WTC11 (cell line): ENCODE measurements around the gene ZNF827. TPM values are rescaled to one million over a fixed set of nuclear protein-coding genes. Genes with fewer than 3 reads are reported as not detected.

Source experiments
- ATAC-seq: fragments of 200-7000 bp; cut with Tn5 transposase; 2 replicates; pipeline ENCODE4 v1.10.0; 2021; ENCODE audit warnings: mild to moderate bottlenecking, moderate library complexity
- CTCF ChIA-PET: fragments of 300-600 bp; sonication (Branson Sonifier 250); formaldehyde crosslinking; loops from one replicate; lab custom pipeline; 2021; ENCODE audit warnings: antibody characterized with exemption; lab: Charles Lee
- POLR2A ChIA-PET: fragments of 350-600 bp; sonication (Branson Sonifier 250); formaldehyde crosslinking; loops from one replicate; lab custom pipeline; 2021; ENCODE audit warnings: antibody characterized with exemption; lab: Charles Lee
- DNase-seq: peaks from one replicate; pipeline ENCODE4 v3.0.0; 2021; ENCODE audit warnings: low spot score
- H3K27ac Mint-ChIP-seq: 2 replicates; pipeline ENCODE4 v1.8.0; 2021; ENCODE audit warnings: mixed read lengths
- H3K27me3 Mint-ChIP-seq: 2 replicates; pipeline ENCODE4 v1.8.0; 2021; ENCODE audit warnings: low read depth, mild to moderate bottlenecking, moderate library complexity, mixed read lengths
- H3K36me3 Mint-ChIP-seq: 2 replicates; pipeline ENCODE4 v1.8.0; 2021; ENCODE audit warnings: mixed read lengths
- H3K4me1 Mint-ChIP-seq: 2 replicates; pipeline ENCODE4 v1.8.0; 2022; ENCODE audit warnings: mixed read lengths
- H3K4me3 Mint-ChIP-seq: 2 replicates; pipeline ENCODE4 v1.8.0; 2021; ENCODE audit warnings: mild to moderate bottlenecking, moderate library complexity, mixed read lengths
- H3K9me3 Mint-ChIP-seq: 2 replicates; pipeline ENCODE4 v1.8.0; 2021; ENCODE audit warnings: mixed read lengths
- CBFB ChIP-seq: sonication (generic); formaldehyde crosslinking; IDR thresholded peaks from 2 replicates; pipeline ENCODE4 v1.8.1; 2022; ENCODE audit warnings: mild to moderate bottlenecking, low read depth, missing genetic modification reagents
- ERG ChIP-seq: fragments of 250-450 bp; sonication (Bioruptor Pico); IDR thresholded peaks from 2 replicates; pipeline ENCODE4 v1.8.0; 2021; ENCODE audit warnings: mild to moderate bottlenecking
- ETV6 ChIP-seq: sonication (generic); formaldehyde crosslinking; IDR thresholded peaks from 2 replicates; pipeline ENCODE4 v1.8.1; 2022; ENCODE audit warnings: mild to moderate bottlenecking, missing genetic modification reagents
- FOXJ3 ChIP-seq: sonication (generic); formaldehyde crosslinking; IDR thresholded peaks from 2 replicates; pipeline ENCODE4 v1.9.0; 2021; ENCODE audit warnings: missing genetic modification reagents, mild to moderate bottlenecking, borderline replicate concordance
- HMGA2 ChIP-seq: fragments of 250-450 bp; sonication (Bioruptor Pico); IDR thresholded peaks from 2 replicates; pipeline ENCODE4 v1.4.0; 2021; ENCODE audit warnings: mild to moderate bottlenecking, moderate library complexity
- IRF2 ChIP-seq: sonication (generic); formaldehyde crosslinking; IDR thresholded peaks from 2 replicates; pipeline ENCODE4 v1.8.0; 2022; ENCODE audit warnings: low read depth, missing genetic modification reagents, borderline replicate concordance
- JAZF1 ChIP-seq: fragments of 250-450 bp; sonication (Bioruptor Pico); IDR thresholded peaks from 2 replicates; pipeline ENCODE4 v1.9.0; 2021; ENCODE audit warnings: moderate library complexity, mild to moderate bottlenecking, inconsistent platforms
- JUN ChIP-seq: sonication (generic); formaldehyde crosslinking; IDR thresholded peaks from 2 replicates; pipeline ENCODE4 v1.8.0; 2023; ENCODE audit warnings: mild to moderate bottlenecking, missing genetic modification reagents
- MAX ChIP-seq: sonication (generic); formaldehyde crosslinking; IDR thresholded peaks from 2 replicates; pipeline ENCODE4 v1.8.0; 2022; ENCODE audit warnings: mild to moderate bottlenecking, missing genetic modification reagents
- NR1H2 ChIP-seq: sonication (generic); formaldehyde crosslinking; IDR thresholded peaks from 2 replicates; pipeline ENCODE4 v1.9.0; 2021; ENCODE audit warnings: mild to moderate bottlenecking, moderate library complexity, missing genetic modification reagents
- NR3C1 ChIP-seq: sonication (generic); formaldehyde crosslinking; conservative IDR thresholded peaks from 2 replicates; pipeline ENCODE4 v1.8.1; 2023; ENCODE audit warnings: low read depth, mild to moderate bottlenecking, missing genetic modification reagents
- PREB ChIP-seq: sonication (generic); formaldehyde crosslinking; IDR thresholded peaks from 2 replicates; pipeline ENCODE4 v1.8.1; 2022; ENCODE audit warnings: mild to moderate bottlenecking, missing genetic modification reagents, moderate library complexity, borderline replicate concordance
- RELA ChIP-seq: sonication (generic); formaldehyde crosslinking; IDR thresholded peaks from 2 replicates; pipeline ENCODE4 v1.8.1; 2022; ENCODE audit warnings: missing genetic modification reagents, mild to moderate bottlenecking, borderline replicate concordance
- STAT6 ChIP-seq: sonication (generic); formaldehyde crosslinking; conservative IDR thresholded peaks from 2 replicates; pipeline ENCODE4 v1.8.1; 2023; ENCODE audit warnings: mild to moderate bottlenecking, low read depth, missing genetic modification reagents, moderate library complexity
- ZNF138 ChIP-seq: sonication (generic); formaldehyde crosslinking; conservative IDR thresholded peaks from 2 replicates; pipeline ENCODE4 v1.8.1; 2022; ENCODE audit warnings: mild to moderate bottlenecking, moderate library complexity, missing genetic modification reagents
- ZNF396 ChIP-seq: fragments of 250-450 bp; sonication (Bioruptor Pico); IDR thresholded peaks from 2 replicates; pipeline ENCODE4 v1.8.0; 2021; ENCODE audit warnings: mild to moderate bottlenecking, moderate library complexity, borderline replicate concordance
- total RNA-seq: library from RNA; stranded (reverse); gene quantifications from 3 replicates; pipeline ENCODE4 v1.2.3, GENCODE V29; 2021
- TF ChIP-seq, protein P1 (sequence below): sonication (generic); formaldehyde crosslinking; IDR thresholded peaks from 2 replicates; pipeline ENCODE4 v1.8.0; 2023; ENCODE audit warnings: missing genetic modification reagents, mild to moderate bottlenecking, borderline replicate concordance
- TF ChIP-seq, protein P2 (sequence below): fragments of 250-450 bp; sonication (Bioruptor Pico); IDR thresholded peaks from 2 replicates; pipeline ENCODE4 v1.9.0; 2021; ENCODE audit warnings: mild to moderate bottlenecking
- TF ChIP-seq, protein P3 (sequence below): sonication (generic); formaldehyde crosslinking; IDR thresholded peaks from 2 replicates; pipeline ENCODE4 v1.8.0; 2022; ENCODE audit warnings: mild to moderate bottlenecking, missing genetic modification reagents

Gene ZNF827
- total RNA-seq, 1 experiment from 2014 or later, result 25.6 TPM

- Mint-ChIP-seq H3K4me3 (peak overlapping the region; percentile 5; the same call in 1 of the 2 replicates), H3K9me3 (no peaks in the 10 kb centered on the region), H3K27me3 (no peaks in the 10 kb centered on the region), H3K36me3 (peaks cover 15% of the 10 kb centered on the region), H3K4me1 (peaks cover 78% of the 10 kb centered on the region), H3K27ac (peak overlapping the region; percentile 85)
- TF ChIP-seq, protein P1, sequence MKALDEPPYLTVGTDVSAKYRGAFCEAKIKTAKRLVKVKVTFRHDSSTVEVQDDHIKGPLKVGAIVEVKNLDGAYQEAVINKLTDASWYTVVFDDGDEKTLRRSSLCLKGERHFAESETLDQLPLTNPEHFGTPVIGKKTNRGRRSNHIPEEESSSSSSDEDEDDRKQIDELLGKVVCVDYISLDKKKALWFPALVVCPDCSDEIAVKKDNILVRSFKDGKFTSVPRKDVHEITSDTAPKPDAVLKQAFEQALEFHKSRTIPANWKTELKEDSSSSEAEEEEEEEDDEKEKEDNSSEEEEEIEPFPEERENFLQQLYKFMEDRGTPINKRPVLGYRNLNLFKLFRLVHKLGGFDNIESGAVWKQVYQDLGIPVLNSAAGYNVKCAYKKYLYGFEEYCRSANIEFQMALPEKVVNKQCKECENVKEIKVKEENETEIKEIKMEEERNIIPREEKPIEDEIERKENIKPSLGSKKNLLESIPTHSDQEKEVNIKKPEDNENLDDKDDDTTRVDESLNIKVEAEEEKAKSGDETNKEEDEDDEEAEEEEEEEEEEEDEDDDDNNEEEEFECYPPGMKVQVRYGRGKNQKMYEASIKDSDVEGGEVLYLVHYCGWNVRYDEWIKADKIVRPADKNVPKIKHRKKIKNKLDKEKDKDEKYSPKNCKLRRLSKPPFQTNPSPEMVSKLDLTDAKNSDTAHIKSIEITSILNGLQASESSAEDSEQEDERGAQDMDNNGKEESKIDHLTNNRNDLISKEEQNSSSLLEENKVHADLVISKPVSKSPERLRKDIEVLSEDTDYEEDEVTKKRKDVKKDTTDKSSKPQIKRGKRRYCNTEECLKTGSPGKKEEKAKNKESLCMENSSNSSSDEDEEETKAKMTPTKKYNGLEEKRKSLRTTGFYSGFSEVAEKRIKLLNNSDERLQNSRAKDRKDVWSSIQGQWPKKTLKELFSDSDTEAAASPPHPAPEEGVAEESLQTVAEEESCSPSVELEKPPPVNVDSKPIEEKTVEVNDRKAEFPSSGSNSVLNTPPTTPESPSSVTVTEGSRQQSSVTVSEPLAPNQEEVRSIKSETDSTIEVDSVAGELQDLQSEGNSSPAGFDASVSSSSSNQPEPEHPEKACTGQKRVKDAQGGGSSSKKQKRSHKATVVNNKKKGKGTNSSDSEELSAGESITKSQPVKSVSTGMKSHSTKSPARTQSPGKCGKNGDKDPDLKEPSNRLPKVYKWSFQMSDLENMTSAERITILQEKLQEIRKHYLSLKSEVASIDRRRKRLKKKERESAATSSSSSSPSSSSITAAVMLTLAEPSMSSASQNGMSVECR, result no peak
- TF ChIP-seq CBFB (CRISPR knock-in tag), result no peak
- ATAC-seq (peak; percentile 7; the same call in 1 of the 2 replicates), DNase-seq (no peak)
- POLR2A ChIA-PET, result no interaction called here
- CTCF ChIA-PET, result interaction anchor here (2.0 kb wide), 1 partner anchor 20 kb away, joined by 6 read pairs; no protein-coding TSS in a partner anchor
These were observed 31.2 kb downstream of the ZNF827 start for GRCh38 chr4:145907390-145907789.

- peak overlapping the region; percentile 27; the same call in 1 of the 2 replicates for H3K27ac Mint-ChIP-seq
- no peak overlapping the region for H3K4me3 Mint-ChIP-seq
- CTCF ChIA-PET, result no interaction called here
- POLR2A ChIA-PET, result no interaction called here
- H3K36me3 Mint-ChIP-seq, result peaks cover 34% of the 10 kb centered on the region
- ATAC-seq (no peak), DNase-seq (no peak)
- H3K4me1 Mint-ChIP-seq, result peaks cover 72% of the 10 kb centered on the region
- H3K9me3 Mint-ChIP-seq, result no peaks in the 10 kb centered on the region
- TF ChIP-seq ETV6, result no peak
- no peak for TF ChIP-seq FOXJ3 (CRISPR knock-in tag)
- no peak for TF ChIP-seq JAZF1 (CRISPR knock-in tag)
- no peak for TF ChIP-seq NR3C1 (CRISPR knock-in tag)
- no peak for TF ChIP-seq ERG
- no peak for TF ChIP-seq IRF2 (CRISPR knock-in tag)
- H3K27me3 Mint-ChIP-seq, result no peaks in the 10 kb centered on the region
These were observed 34.0 kb downstream of the ZNF827 start for GRCh38 chr4:145904413-145905177.

DNA sequence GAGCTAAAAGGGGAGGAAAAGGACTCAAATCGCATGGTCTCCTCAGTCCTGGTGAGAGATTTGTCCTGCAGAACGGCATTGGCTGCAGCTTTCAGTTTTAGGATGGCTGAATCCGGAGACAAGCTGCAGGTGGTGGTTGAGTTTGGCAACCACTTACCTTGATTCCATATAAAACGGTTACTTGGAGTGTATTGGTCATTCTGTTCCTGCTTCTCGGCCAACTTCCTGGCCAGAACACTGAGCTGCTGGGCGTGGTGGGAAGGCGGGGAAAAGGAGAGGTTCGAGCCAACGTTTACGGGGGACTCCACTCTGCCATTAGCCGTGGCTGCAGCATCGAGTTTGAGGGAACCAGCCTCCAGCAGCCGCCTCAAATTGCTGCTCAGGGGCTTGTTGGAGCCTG lies 36.1 kb downstream of the ZNF827 start:
- ChIA-PET POLR2A (no interaction called here), CTCF (no interaction called here)
- DNase-seq, result no peak
- Mint-ChIP-seq H3K9me3 (no peaks in the 10 kb centered on the region), H3K27ac (no peak overlapping the region), H3K4me1 (peaks cover 67% of the 10 kb centered on the region), H3K27me3 (no peaks in the 10 kb centered on the region), H3K36me3 (peaks cover 34% of the 10 kb centered on the region), H3K4me3 (no peak overlapping the region)
- no peak for ATAC-seq
- TF ChIP-seq JUN (CRISPR knock-in tag), result no peak
- TF ChIP-seq, protein P2, sequence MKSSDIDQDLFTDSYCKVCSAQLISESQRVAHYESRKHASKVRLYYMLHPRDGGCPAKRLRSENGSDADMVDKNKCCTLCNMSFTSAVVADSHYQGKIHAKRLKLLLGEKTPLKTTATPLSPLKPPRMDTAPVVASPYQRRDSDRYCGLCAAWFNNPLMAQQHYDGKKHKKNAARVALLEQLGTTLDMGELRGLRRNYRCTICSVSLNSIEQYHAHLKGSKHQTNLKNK (CRISPR knock-in tag), result no peak
- TF ChIP-seq PREB, result no peak
- no peak for TF ChIP-seq STAT6 (CRISPR knock-in tag)
- TF ChIP-seq HMGA2, result no peak
- no peak for TF ChIP-seq NR1H2
- no peak for TF ChIP-seq ZNF138 (CRISPR knock-in tag)
- no peak for TF ChIP-seq MAX (CRISPR knock-in tag)
- no peak for TF ChIP-seq RELA (CRISPR knock-in tag)
- TF ChIP-seq ZNF396 (CRISPR knock-in tag), result no peak
- TF ChIP-seq, protein P3, sequence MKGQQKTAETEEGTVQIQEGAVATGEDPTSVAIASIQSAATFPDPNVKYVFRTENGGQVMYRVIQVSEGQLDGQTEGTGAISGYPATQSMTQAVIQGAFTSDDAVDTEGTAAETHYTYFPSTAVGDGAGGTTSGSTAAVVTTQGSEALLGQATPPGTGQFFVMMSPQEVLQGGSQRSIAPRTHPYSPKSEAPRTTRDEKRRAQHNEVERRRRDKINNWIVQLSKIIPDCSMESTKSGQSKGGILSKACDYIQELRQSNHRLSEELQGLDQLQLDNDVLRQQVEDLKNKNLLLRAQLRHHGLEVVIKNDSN (CRISPR knock-in tag), result no peak
